NOMO-1 treated with DMSO at 0.1 percent for 48 hours (cell line): ENCODE data around the gene FOXL2.

Experiments used
- DNase-seq: peaks from one replicate; lab custom pipeline; 2025; ENCODE audit not compliant: unreplicated experiment; lab: John Stamatoyannopoulos, UW

FOXL2 gene

DNA sequence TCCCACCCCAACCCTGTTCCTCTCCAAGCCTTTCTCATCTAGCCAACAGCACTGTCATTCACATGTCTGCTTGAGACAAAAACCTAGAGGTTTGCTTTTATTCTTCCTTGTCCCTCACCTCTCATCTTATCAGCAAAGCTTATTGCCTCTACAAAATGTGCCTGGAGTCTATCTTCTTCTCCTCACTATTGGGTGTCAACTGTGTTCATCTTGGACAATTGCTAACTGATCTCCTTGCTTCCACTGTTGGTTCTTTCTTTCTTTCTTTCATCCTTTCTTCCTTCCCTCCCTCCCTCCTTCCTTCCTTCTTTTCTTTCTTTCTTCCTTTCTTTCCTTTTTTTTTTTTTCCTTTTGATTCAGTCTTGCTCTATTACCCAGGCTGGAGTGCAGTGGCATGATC lies 48.2 kb downstream of the FOXL2 start:
- DNase-seq: no peak

DNA sequence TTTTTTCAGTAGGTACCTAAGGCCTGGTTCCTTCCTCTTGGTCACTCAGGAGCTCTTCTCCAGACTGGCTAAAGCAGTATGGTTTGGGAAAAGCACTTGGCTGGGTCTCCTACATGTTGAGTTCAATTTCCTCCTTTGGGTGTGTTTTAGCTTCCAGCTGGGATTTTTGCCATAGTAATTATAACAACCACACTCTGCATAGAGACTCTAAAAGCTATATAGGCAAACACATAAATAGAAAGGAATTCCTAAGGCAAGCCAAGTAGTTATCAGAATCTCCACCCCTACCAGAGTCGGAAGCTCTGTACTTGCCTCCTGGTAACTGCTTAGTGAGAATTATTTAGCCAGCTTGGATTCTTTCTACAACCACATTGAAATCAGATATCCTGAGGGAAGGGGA lies 48.6 kb downstream of the FOXL2 start:
- no peak for DNase-seq
